GM18505 (cell line): ENCODE data around the gene GFAP.
"Not testable (repeated sequence)": the region's sequence is repeated elsewhere in the genome, so short reads cannot be mapped to it uniquely, and the experiment has no call there.

ENCODE experiments used
- ATAC-seq: cut with Tn5 transposase; IDR thresholded peaks from one replicate; pipeline ENCODE4 v1.9.1; 2021; ENCODE audit not compliant: unreplicated experiment
- POLR2A ChIP-seq: IDR thresholded peaks from 4 replicates; pipeline ENCODE4 v1.6.1; 2011; ENCODE audit warnings: borderline replicate concordance; ENCODE audit not compliant: insufficient read depth, insufficient read length; ENCODE audit errors: extremely low read depth

Gene GFAP

GRCh38 chr17:44915321-44915726, at the start of gene GFAP:
Gene GFAP, minus strand, starts transcription at chr17:44915500. Its CDS starts 14 bp downstream, at chr17:44915486.
- no peak for ATAC-seq
- no peak for TF ChIP-seq POLR2A

GRCh38 chr17:44961921-44962350, 46.6 kb upstream of the GFAP start:
- no peak for TF ChIP-seq POLR2A
- no peak for ATAC-seq

GRCh38 chr17:44960691-44961090, 45.4 kb upstream of the GFAP start:
- TF ChIP-seq POLR2A, result no peak
- no peak for ATAC-seq

GRCh38 chr17:44959821-44960531, 44.7 kb upstream of the GFAP start:
- no peak for TF ChIP-seq POLR2A
- ATAC-seq, result no peak

GRCh38 chr17:44956998-44957981, 42.0 kb upstream of the GFAP start:
- TF ChIP-seq POLR2A, result no peak
- ATAC-seq, result no peak

- no peak for TF ChIP-seq POLR2A
- ATAC-seq, result no peak
Measured at GRCh38 chr17:44955674-44956425, 40.5 kb upstream of the GFAP start.

- ATAC-seq, result no peak
- TF ChIP-seq POLR2A, result no peak
Measured at GRCh38 chr17:44952946-44953475, 37.7 kb upstream of the GFAP start.

GRCh38 chr17:44948315-44948795, 33.1 kb upstream of the GFAP start:
- ATAC-seq, result no peak
- TF ChIP-seq POLR2A, result no peak

GRCh38 chr17:44947461-44948314, 32.4 kb upstream of the GFAP start, which contains the start of gene KIF18B:
Gene KIF18B, minus strand, starts transcription at chr17:44947773. Its CDS starts 11,429 bp downstream, at chr17:44936344.
- peak; percentile 96 for TF ChIP-seq POLR2A
- peak; percentile 91 for ATAC-seq

- not testable (repeated sequence) for ATAC-seq
Measured at GRCh38 chr17:44945652-44946051, 30.4 kb upstream of the GFAP start.

- no peak for ATAC-seq
- no peak for TF ChIP-seq POLR2A
Measured at GRCh38 chr17:44942456-44942855, 27.2 kb upstream of the GFAP start.

- TF ChIP-seq POLR2A, result no peak
- ATAC-seq, result no peak
Measured at GRCh38 chr17:44941712-44942331, 26.5 kb upstream of the GFAP start.

GRCh38 chr17:44940768-44941167, 25.5 kb upstream of the GFAP start:
- ATAC-seq, result no peak
- no peak for TF ChIP-seq POLR2A
